Psoas muscle (tissue), 8 donors: ENCODE results near the gene CARMIL1. TPM values are rescaled to one million over a fixed set of nuclear protein-coding genes. Genes with fewer than 3 reads are reported as not detected.

Experiments used
- ATAC-seq, 4 donors: fragments of 200-7000 bp; cut with Tn5 transposase; one replicate each; pipeline ENCODE4 v1.9.1; 2020; ENCODE audit warnings: moderate library complexity in 3 of 4, mild to moderate bottlenecking in 2 of 4
- DNase-seq, 2 donors: peaks; one replicate each; pipeline ENCODE4 v3.0.0-alpha.2; 2020
- H3K27ac ChIP-seq: fragments of 200-600 bp; one replicate; pipeline ENCODE4 v1.8.0; 2022
- H3K27me3 ChIP-seq, 3 donors: fragments of 200-600 bp in 1 of 3; one replicate each; pipeline versions ENCODE4 v1.6.1 to v1.8.0; 2013 to 2022; ENCODE audit warnings: low read length in 2 of 3, mild to moderate bottlenecking in 2 of 3, moderate library complexity in 1 of 3; ENCODE audit not compliant: insufficient read depth in 3 of 3
- H3K36me3 ChIP-seq, 2 donors: fragments of 200-600 bp in 1 of 2; one replicate each; pipeline versions ENCODE4 v1.6.1 to v1.8.0; 2013 to 2022; ENCODE audit warnings: low read depth in 1 of 2, mild to moderate bottlenecking in 1 of 2, moderate library complexity in 1 of 2; ENCODE audit not compliant: insufficient read depth in 1 of 2
- H3K4me1 ChIP-seq: fragments of 200-600 bp; one replicate; pipeline ENCODE4 v1.8.0; 2022
- H3K4me3 ChIP-seq: fragments of 200-600 bp; one replicate; pipeline ENCODE4 v1.8.0; 2022; ENCODE audit warnings: mild to moderate bottlenecking
- H3K9me3 ChIP-seq: fragments of 200-600 bp; one replicate; pipeline ENCODE4 v1.8.0; 2022
- WGBS, 3 donors: extraction: QIAGEN DNeasy Blood & Tissue Kit; methylation state at CpG; one replicate each; pipeline versions ENCODE4 v1.1.6 to v1.1.7; 2013; 5-methylcytosine and 5-hydroxymethylcytosine counted together
- intact Hi-C, 2 donors: fragments of 100-400 bp; cut with DNase I; formaldehyde crosslinking; loops; one replicate each; pipeline versions ENCODE4 v1.11.0 to v1.14.2; 2022
- polyA plus RNA-seq, 3 donors: library from polyadenylated mRNA; stranded (reverse); fragments of 200-250 nt; gene quantifications; one replicate each; pipeline ENCODE4 v1.2.3, GENCODE V29; 2013
- total RNA-seq, 4 donors: library from RNA; stranded (reverse); fragmentation: NEBNext Ultra II Directional in 2 of 4; extraction: Animal tissue kit (Norgen Biotek cat#: 25700) in 2 of 4; gene quantifications; one replicate each; pipeline versions ENCODE4 v1.2.1 to v1.2.4, GENCODE V29; 2021 to 2023
- TF ChIP-seq, protein P1 (sequence below): fragments of 200-600 bp; IDR thresholded peaks from one replicate; pipeline ENCODE4 v1.8.0; 2022; ENCODE audit warnings: antibody characterized with exemption
- donor health status: healthy with polysubstance abuse.
- donor health status: DM: no; HTN: no; CAD: no; lungs with moderate emphysema.
- donor health status: Bipolar disorder and iron deficiency.
- donor health status: healthy.
- donor health status: DM: yes; HTN: yes; CAD: no.
- donor health status: DM: no; HTN: no; CAD: no.
- donor health status: DM: no; HTN: no; CAD: no.
- donor health status: DM: yes; HTN: yes; CAD: no.

CARMIL1 gene
- total and polyA plus RNA-seq, 7 donors: 0.11 to 1.0 (median 0.76) TPM

DNA sequence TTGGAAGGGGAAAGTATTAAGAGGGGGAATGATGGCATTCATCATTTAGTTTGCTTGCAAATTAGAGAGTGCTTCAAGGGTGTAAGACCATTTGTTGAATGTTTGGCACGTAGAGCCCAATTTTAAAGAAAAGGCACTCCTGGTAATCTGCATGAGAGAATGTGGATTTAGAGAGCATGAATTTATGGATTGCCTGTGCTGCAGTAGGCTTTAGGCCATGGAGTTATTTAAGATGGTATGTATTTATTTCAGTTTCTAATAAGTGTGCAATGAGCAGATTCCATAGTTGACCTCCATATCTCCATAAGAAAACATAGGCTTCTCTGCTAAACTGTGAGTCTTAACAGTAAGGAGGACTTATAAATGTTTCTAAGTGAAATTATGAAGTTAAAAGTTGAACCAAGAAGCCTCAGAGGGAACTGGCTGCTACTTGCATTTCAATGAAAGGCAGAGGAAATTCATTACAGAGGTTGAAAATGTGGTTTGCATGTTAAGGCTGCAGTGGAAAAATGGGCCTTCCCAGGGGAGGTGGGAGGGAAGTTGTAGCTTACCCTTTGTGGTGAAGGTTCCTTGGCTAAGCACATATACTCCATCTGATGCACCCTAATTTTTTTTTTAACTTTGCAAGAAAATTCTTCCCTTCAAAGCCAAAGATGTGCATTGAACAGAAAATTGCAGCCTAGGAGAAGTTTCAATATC lies 134.2 kb downstream of the CARMIL1 start:
- Histone ChIP-seq H3K27ac (no peak overlapping the region), H3K27me3 (no peaks in the 10 kb centered on the region), H3K9me3 (no peaks in the 10 kb centered on the region), H3K36me3 (no peaks in the 10 kb centered on the region), H3K4me1 (no peaks in the 10 kb centered on the region), H3K4me3 (no peak overlapping the region)
- no peak for DNase-seq
- 26 to 51% (median 46%) methylated on average over 1 of the region's 1 CpG for WGBS, 3 donors
- TF ChIP-seq, protein P1, sequence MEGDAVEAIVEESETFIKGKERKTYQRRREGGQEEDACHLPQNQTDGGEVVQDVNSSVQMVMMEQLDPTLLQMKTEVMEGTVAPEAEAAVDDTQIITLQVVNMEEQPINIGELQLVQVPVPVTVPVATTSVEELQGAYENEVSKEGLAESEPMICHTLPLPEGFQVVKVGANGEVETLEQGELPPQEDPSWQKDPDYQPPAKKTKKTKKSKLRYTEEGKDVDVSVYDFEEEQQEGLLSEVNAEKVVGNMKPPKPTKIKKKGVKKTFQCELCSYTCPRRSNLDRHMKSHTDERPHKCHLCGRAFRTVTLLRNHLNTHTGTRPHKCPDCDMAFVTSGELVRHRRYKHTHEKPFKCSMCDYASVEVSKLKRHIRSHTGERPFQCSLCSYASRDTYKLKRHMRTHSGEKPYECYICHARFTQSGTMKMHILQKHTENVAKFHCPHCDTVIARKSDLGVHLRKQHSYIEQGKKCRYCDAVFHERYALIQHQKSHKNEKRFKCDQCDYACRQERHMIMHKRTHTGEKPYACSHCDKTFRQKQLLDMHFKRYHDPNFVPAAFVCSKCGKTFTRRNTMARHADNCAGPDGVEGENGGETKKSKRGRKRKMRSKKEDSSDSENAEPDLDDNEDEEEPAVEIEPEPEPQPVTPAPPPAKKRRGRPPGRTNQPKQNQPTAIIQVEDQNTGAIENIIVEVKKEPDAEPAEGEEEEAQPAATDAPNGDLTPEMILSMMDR: no peak
- intact Hi-C loops: no loop called here
- no peak for ATAC-seq

DNA sequence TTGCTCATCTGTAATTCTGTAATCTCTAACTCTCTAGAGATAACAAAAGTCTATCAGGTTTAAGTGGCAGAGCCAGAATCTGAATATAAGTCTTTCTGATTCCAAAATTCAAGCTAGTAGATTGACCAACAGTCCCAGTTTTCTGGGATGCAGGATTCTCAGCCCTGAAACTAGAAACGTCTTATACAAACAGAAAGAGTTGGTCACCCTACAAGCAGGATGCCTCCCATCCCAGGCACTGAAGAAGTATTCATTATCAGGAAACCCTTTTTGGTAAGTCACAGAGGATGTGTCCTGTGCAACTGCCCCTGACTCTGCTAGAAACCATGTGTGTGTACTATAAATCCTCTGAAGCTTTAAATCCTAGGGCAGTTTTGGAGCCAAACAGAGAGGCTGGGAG lies 135.0 kb downstream of the CARMIL1 start:
- ATAC-seq (no peak), DNase-seq (no peak)
- no peak overlapping the region for H3K27ac ChIP-seq
- H3K9me3 ChIP-seq: no peaks in the 10 kb centered on the region
- H3K4me1 ChIP-seq: no peaks in the 10 kb centered on the region
- no peaks in the 10 kb centered on the region for H3K36me3 ChIP-seq
- 31 to 37% (median 33%) methylated on average over 1 of the region's 1 CpG for WGBS, 3 donors
- no peaks in the 10 kb centered on the region for H3K27me3 ChIP-seq
- TF ChIP-seq, protein P1: no peak
- intact Hi-C loops: no loop called here
- H3K4me3 ChIP-seq: no peak overlapping the region

DNA sequence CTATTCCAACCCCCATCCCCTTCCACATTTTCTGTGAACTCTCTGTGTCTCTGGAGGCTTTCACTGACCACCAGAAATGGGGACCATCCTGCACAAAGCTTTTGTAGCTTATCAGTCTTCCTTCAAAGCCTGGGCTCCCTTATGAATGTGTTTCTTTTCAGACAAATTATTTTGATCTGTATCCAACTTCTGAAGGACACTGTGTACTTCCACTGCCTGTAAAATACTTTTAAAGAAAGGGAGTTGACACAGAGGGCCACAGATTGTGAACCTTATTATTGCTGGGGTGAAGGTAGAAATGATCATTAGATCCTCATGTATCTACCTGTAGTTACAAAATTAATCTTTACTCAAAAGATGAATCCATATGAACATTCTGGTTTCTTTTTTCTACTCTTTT lies 135.6 kb downstream of the CARMIL1 start:
- Histone ChIP-seq H3K27ac (no peak overlapping the region), H3K4me3 (no peak overlapping the region), H3K9me3 (no peaks in the 10 kb centered on the region), H3K36me3 (no peaks in the 10 kb centered on the region), H3K4me1 (no peaks in the 10 kb centered on the region), H3K27me3 (no peaks in the 10 kb centered on the region)
- intact Hi-C loops: no loop called here
- ATAC-seq (no peak), DNase-seq (no peak)
- TF ChIP-seq, protein P1: no peak

DNA sequence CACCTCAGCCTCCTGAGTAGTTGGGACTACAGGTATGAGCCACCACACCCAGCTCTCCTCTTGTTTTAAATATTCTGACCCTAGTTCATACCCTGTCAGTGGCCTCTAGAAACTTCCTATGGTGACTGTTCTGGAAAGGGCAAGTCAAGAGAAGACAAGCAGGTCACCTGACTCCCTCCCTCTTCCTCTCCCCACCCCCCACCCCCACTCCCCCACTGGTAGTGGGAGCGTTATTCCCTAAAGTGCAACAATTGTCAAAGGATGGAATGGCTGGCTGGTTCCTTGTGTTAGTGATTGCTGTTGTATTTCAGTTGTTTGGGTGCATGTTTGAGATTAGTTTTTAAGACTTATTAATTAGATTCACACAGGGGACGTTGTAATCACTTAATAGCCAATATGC lies 136.1 kb downstream of the CARMIL1 start:
- intact Hi-C loops: no loop called here
- no peak for DNase-seq
- H3K27ac ChIP-seq: no peak overlapping the region
- 49 to 70% (median 55%) methylated on average over 2 of the region's 2 CpGs for WGBS, 3 donors
- H3K9me3 ChIP-seq: no peaks in the 10 kb centered on the region
- TF ChIP-seq, protein P1: no peak
- no peak for ATAC-seq
- no peaks in the 10 kb centered on the region for H3K4me1 ChIP-seq
- no peak overlapping the region for H3K4me3 ChIP-seq
- no peaks in the 10 kb centered on the region for H3K27me3 ChIP-seq
- H3K36me3 ChIP-seq: no peaks in the 10 kb centered on the region

DNA sequence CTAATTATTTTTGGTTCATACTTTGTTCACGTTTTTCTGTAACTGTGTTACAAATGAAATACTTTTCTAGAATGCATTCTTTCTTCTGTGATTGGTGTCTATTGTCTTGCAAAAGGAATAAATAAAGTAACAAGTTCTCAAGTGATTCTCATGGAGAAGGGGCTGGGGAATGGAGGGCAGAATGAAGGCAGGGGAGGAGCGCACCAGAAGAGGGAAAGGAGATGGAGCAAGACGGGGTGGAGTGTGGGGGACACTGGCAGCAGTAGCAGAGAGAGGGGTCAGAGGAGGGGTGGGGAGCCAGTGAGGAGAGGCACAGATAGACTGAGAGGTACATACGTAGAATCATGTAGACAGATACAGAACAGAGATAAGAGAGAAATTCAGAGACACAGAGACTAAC lies 136.5 kb downstream of the CARMIL1 start:
- WGBS, 3 donors: 65 to 75% (median 75%) methylated on average over 4 of the region's 4 CpGs
- no peak overlapping the region for H3K4me3 ChIP-seq
- ATAC-seq (no peak), DNase-seq (no peak)
- no peaks in the 10 kb centered on the region for H3K27me3 ChIP-seq
- H3K9me3 ChIP-seq: no peaks in the 10 kb centered on the region
- no peaks in the 10 kb centered on the region for H3K36me3 ChIP-seq
- intact Hi-C loops: no loop called here
- no peak overlapping the region for H3K27ac ChIP-seq
- TF ChIP-seq, protein P1: no peak
- H3K4me1 ChIP-seq: no peaks in the 10 kb centered on the region
